SK-N-SH (cell line): ENCODE results near the gene SMPDL3A. TPM values are rescaled to one million over a fixed set of nuclear protein-coding genes. Genes with fewer than 3 reads are reported as not detected.

Experiments used
- CTCF ChIA-PET: fragments of 300-600, 350-600 bp; formaldehyde crosslinking; extraction: SDS; loops from one replicate; lab custom pipeline; 2021; lab: Yijun Ruan, JAX
- POLR2A ChIA-PET: fragments of 350-600 bp; sonication (Branson Sonifier 250); formaldehyde crosslinking; extraction: SDS; loops from one replicate; lab custom pipeline; 2020; ENCODE audit warnings: antibody characterized with exemption, inconsistent platforms; lab: Yijun Ruan, JAX
- DNase-seq: peaks from one replicate; pipeline ENCODE4 v3.0.0; 2012
- H2AFZ ChIP-seq: fragments of 200-600 bp; sonication (generic); 2 replicates; pipeline ENCODE4 v1.8.1; 2016; ENCODE audit warnings: antibody characterized with exemption, mild to moderate bottlenecking, low read depth
- H3F3A ChIP-seq: fragments of 200-600 bp; sonication (generic); replicated peaks from 2 replicates; pipeline ENCODE3; 2016; ENCODE audit warnings: antibody characterized with exemption, mild to moderate bottlenecking; ENCODE audit not compliant: insufficient read depth
- H3K27ac ChIP-seq, 2 experiments: fragments of 200-500 bp in 1 of 2; fragments of 200-600 bp in 1 of 2; sonication (Bioruptor generic) in 1 of 2; sonication (generic), shearing (Covaris generic) in 1 of 2; 2 replicates each; pipeline versions ENCODE4 v1.5.1 to v1.6.1; 2014 to 2016; ENCODE audit warnings: low read depth in 2 of 2, inconsistent platforms in 1 of 2, low read length in 1 of 2, mild to moderate bottlenecking in 1 of 2, mixed read lengths in 1 of 2
- H3K27me3 ChIP-seq: fragments of 200-600 bp; sonication (generic), shearing (Covaris generic); 2 replicates; pipeline ENCODE4 v1.6.1; 2016; ENCODE audit warnings: mixed run types; ENCODE audit not compliant: insufficient read depth
- H3K36me3 ChIP-seq, 2 experiments: fragments of 200-500 bp in 1 of 2; fragments of 200-600 bp in 1 of 2; sonication (Bioruptor generic) in 1 of 2; sonication (generic) in 1 of 2; replicated peaks in 1 of 2; 2 replicates each; pipeline versions ENCODE3 to v1.5.1; 2014 to 2016; ENCODE audit warnings: low read length in 1 of 2, mild to moderate bottlenecking in 1 of 2; ENCODE audit not compliant: insufficient read depth in 2 of 2, control insufficient read depth in 1 of 2
- H3K4me1 ChIP-seq, 2 experiments: fragments of 200-500 bp in 1 of 2; fragments of 200-600 bp in 1 of 2; sonication (Bioruptor generic) in 1 of 2; sonication (generic), shearing (Covaris generic) in 1 of 2; 2 replicates each; pipeline versions ENCODE4 v1.5.1 to v1.6.1; 2014 to 2016; ENCODE audit warnings: low read depth in 1 of 2, low read length in 1 of 2, mixed run types in 1 of 2; ENCODE audit not compliant: insufficient read depth in 2 of 2, control insufficient read depth in 1 of 2
- H3K4me2 ChIP-seq: fragments of 200-600 bp; sonication (generic), shearing (Covaris generic); 2 replicates; pipeline ENCODE4 v1.6.1; 2017; ENCODE audit warnings: mixed run types
- H3K4me3 ChIP-seq, 2 experiments: fragments of 200-500 bp in 1 of 2; fragments of 200-600 bp in 1 of 2; sonication (Bioruptor generic) in 1 of 2; sonication (generic), shearing (Covaris generic) in 1 of 2; 2 replicates each; pipeline versions ENCODE4 v1.5.1 to v1.8.1; 2014 to 2016; ENCODE audit warnings: low read depth in 2 of 2, inconsistent platforms in 1 of 2, low read length in 1 of 2, mild to moderate bottlenecking in 1 of 2, mixed read lengths in 1 of 2, moderate library complexity in 1 of 2
- H3K79me2 ChIP-seq: fragments of 200-600 bp; sonication (generic); 2 replicates; pipeline ENCODE4 v1.8.1; 2017; ENCODE audit warnings: mild to moderate bottlenecking; ENCODE audit not compliant: insufficient read depth
- H3K9ac ChIP-seq: fragments of 200-600 bp; sonication (generic); 2 replicates; pipeline ENCODE4 v1.6.1; 2017; ENCODE audit warnings: mixed run types
- H3K9me2 ChIP-seq: fragments of 200-600 bp; sonication (generic); 2 replicates; pipeline ENCODE4 v1.6.1; 2017; ENCODE audit warnings: mixed run types
- H3K9me3 ChIP-seq: fragments of 200-600 bp; sonication (generic); 2 replicates; pipeline ENCODE4 v1.6.1; 2017; ENCODE audit warnings: mixed run types, mild to moderate bottlenecking, moderate library complexity
- H4K20me1 ChIP-seq: fragments of 200-600 bp; sonication (generic); 2 replicates; pipeline ENCODE4 v1.6.1; 2017; ENCODE audit warnings: mild to moderate bottlenecking, mixed run types; ENCODE audit not compliant: insufficient read depth
- CTCF ChIP-seq: fragments of 200-600 bp; sonication (generic); IDR thresholded peaks from 2 replicates; pipeline ENCODE4 v1.6.1; 2017; ENCODE audit warnings: antibody characterized with exemption, mild to moderate bottlenecking, moderate library complexity
- GABPA ChIP-seq: IDR thresholded peaks from 2 replicates; pipeline ENCODE4 v1.4.0; 2012; ENCODE audit warnings: low read depth, mild to moderate bottlenecking
- MAX ChIP-seq: IDR thresholded peaks from 2 replicates; pipeline ENCODE4 v1.4.0; 2012; ENCODE audit warnings: low read depth
- MEF2A ChIP-seq: IDR thresholded peaks from 2 replicates; pipeline ENCODE4 v1.4.0; 2012; ENCODE audit warnings: low read depth, borderline replicate concordance
- NFIC ChIP-seq: IDR thresholded peaks from 2 replicates; pipeline ENCODE4 v1.4.0; 2012; ENCODE audit warnings: borderline replicate concordance
- NRF1 ChIP-seq: IDR thresholded peaks from 2 replicates; pipeline ENCODE4 v1.6.1; 2012; ENCODE audit warnings: low read depth, mild to moderate bottlenecking, low read length
- POLR2AphosphoS5 ChIP-seq: IDR thresholded peaks from 2 replicates; pipeline ENCODE4 v1.6.1; 2012; ENCODE audit warnings: low read depth, low read length
- RAD21 ChIP-seq: IDR thresholded peaks from 2 replicates; pipeline ENCODE4 v1.6.1; 2012; ENCODE audit warnings: mild to moderate bottlenecking, low read length
- RCOR1 ChIP-seq: fragments of 150-350 bp; IDR thresholded peaks from 2 replicates; pipeline ENCODE4 v1.6.1; 2017; ENCODE audit warnings: antibody characterized with exemption, low read length
- RFX5 ChIP-seq: IDR thresholded peaks from 2 replicates; pipeline ENCODE4 v1.6.1; 2012; ENCODE audit warnings: mild to moderate bottlenecking, improper control_type of control experiment, low read length
- SIN3A ChIP-seq: IDR thresholded peaks from 2 replicates; pipeline ENCODE4 v1.6.1; 2012; ENCODE audit warnings: low read depth, mild to moderate bottlenecking, low read length, moderate library complexity, borderline replicate concordance
- TAF1 ChIP-seq: IDR thresholded peaks from 2 replicates; pipeline ENCODE4 v1.6.1; 2012; ENCODE audit warnings: low read depth, mild to moderate bottlenecking, low read length, moderate library complexity, borderline replicate concordance
- USF1 ChIP-seq: IDR thresholded peaks from 2 replicates; pipeline ENCODE4 v1.4.0; 2012; ENCODE audit warnings: low read depth, borderline replicate concordance
- WGBS: methylation state at CpG from one replicate; pipeline ENCODE4 v1.1.6; 2017; ENCODE audit warnings: low lambda C conversion rate; 5-methylcytosine and 5-hydroxymethylcytosine counted together
- polyA plus RNA-seq, 3 experiments: library from polyadenylated mRNA; depleted of rRNA; stranded (reverse); fragments of >200 nt; gene quantifications; 2 replicates each; pipeline ENCODE4 v1.2.3, GENCODE V29; 2012
- TF ChIP-seq, protein P1 (sequence below): fragments of 150-350 bp; IDR thresholded peaks from 2 replicates; pipeline ENCODE4 v1.6.1; 2017; ENCODE audit warnings: antibody characterized with exemption, low read length, low read depth, borderline replicate concordance
- TF ChIP-seq, protein P2 (sequence below): fragments of 150-350 bp; IDR thresholded peaks from 2 replicates; pipeline ENCODE4 v1.6.1; 2016; ENCODE audit warnings: mild to moderate bottlenecking, low read depth, low read length
- TF ChIP-seq, protein P3 (sequence below): IDR thresholded peaks from 2 replicates; pipeline ENCODE4 v1.4.0; 2012; ENCODE audit warnings: low read depth, borderline replicate concordance

SMPDL3A gene
- polyA plus RNA-seq, 1 of the 3 experiments (the other 2 are of a cell fraction), result 2.0 TPM

GRCh38 chr6:122778985-122779661 lies 9.9 kb upstream of the SMPDL3A start:
- H3K4me1 ChIP-seq, result no peaks in the 10 kb centered on the region
- no peak overlapping the region for H3K4me2 ChIP-seq
- H3K27ac ChIP-seq, result no peak overlapping the region
- no peaks in the 10 kb centered on the region for H3K79me2 ChIP-seq
- H3K4me3 ChIP-seq, result no peak overlapping the region
- ChIA-PET POLR2A (no interaction called here), CTCF (interaction anchor here (0.7 kb wide), 1 partner anchor 125 kb away, joined by 3 read pairs; no protein-coding TSS in a partner anchor)
- DNase-seq, result no peak
- no peak overlapping the region for H2AFZ ChIP-seq
- no peak overlapping the region for H3K9ac ChIP-seq
- H3K27me3 ChIP-seq, result peaks cover 24% of the 10 kb centered on the region
- TF ChIP-seq POLR2AphosphoS5 (no peak), RAD21 (no peak), CTCF (no peak), RFX5 (no peak), USF1 (no peak), MAX (no peak), TAF1 (no peak), RCOR1 (no peak), SIN3A (no peak), NRF1 (no peak), NFIC (no peak), GABPA (no peak), MEF2A (no peak)
- TF ChIP-seq, protein P1, sequence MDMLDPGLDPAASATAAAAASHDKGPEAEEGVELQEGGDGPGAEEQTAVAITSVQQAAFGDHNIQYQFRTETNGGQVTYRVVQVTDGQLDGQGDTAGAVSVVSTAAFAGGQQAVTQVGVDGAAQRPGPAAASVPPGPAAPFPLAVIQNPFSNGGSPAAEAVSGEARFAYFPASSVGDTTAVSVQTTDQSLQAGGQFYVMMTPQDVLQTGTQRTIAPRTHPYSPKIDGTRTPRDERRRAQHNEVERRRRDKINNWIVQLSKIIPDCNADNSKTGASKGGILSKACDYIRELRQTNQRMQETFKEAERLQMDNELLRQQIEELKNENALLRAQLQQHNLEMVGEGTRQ, result no peak
- TF ChIP-seq, protein P2, sequence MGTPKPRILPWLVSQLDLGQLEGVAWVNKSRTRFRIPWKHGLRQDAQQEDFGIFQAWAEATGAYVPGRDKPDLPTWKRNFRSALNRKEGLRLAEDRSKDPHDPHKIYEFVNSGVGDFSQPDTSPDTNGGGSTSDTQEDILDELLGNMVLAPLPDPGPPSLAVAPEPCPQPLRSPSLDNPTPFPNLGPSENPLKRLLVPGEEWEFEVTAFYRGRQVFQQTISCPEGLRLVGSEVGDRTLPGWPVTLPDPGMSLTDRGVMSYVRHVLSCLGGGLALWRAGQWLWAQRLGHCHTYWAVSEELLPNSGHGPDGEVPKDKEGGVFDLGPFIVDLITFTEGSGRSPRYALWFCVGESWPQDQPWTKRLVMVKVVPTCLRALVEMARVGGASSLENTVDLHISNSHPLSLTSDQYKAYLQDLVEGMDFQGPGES, result no peak
- TF ChIP-seq, protein P3, sequence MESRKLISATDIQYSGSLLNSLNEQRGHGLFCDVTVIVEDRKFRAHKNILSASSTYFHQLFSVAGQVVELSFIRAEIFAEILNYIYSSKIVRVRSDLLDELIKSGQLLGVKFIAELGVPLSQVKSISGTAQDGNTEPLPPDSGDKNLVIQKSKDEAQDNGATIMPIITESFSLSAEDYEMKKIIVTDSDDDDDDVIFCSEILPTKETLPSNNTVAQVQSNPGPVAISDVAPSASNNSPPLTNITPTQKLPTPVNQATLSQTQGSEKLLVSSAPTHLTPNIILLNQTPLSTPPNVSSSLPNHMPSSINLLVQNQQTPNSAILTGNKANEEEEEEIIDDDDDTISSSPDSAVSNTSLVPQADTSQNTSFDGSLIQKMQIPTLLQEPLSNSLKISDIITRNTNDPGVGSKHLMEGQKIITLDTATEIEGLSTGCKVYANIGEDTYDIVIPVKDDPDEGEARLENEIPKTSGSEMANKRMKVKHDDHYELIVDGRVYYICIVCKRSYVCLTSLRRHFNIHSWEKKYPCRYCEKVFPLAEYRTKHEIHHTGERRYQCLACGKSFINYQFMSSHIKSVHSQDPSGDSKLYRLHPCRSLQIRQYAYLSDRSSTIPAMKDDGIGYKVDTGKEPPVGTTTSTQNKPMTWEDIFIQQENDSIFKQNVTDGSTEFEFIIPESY, result no peak
- no peaks in the 10 kb centered on the region for H3K9me2 ChIP-seq
- no peaks in the 10 kb centered on the region for H4K20me1 ChIP-seq
- no peaks in the 10 kb centered on the region for H3F3A ChIP-seq
- no peaks in the 10 kb centered on the region for H3K36me3 ChIP-seq
- WGBS, result 13% methylated on average over 13 of the region's 13 CpGs
- no peaks in the 10 kb centered on the region for H3K9me3 ChIP-seq
